Stimulated activated CD8-positive, alpha-beta memory T cell treated with anti-CD3 and anti-CD28 coated beads, Interleukin-12 subunit alpha, Interleukin-12 subunit beta, amount 100 ng/mL, for 4 hours (primary cell): ENCODE measurements around the gene SELENOM.
"Not testable (repeated sequence)": the region's sequence is repeated elsewhere in the genome, so short reads cannot be mapped to it uniquely, and the experiment has no call there.

Source experiments
- DNase-seq: peaks from one replicate; pipeline ENCODE4 v3.0.0-alpha.2; 2020; ENCODE audit warnings: low read depth

SELENOM gene

DNA sequence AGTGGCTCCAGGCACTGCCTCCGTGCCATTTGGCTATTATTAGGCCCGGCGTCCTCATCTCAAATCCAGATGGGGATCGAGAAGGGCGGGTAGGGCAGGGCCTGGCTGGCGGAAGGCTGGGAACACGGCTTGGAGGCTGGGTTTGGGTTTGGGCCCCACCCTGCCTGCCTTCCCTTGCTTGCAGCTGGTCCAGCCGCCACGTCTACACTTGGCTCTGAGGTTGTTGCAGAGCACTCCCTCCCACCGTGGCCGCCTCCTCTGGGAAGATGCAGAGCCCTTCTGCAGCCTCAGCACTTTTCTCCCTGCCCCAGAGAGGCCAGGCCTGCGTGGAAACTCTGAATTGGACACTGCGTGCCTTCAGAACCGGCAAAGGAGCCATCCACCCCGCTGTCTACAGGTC is 31.4 kb downstream of the SELENOM start:
- no peak for DNase-seq

DNA sequence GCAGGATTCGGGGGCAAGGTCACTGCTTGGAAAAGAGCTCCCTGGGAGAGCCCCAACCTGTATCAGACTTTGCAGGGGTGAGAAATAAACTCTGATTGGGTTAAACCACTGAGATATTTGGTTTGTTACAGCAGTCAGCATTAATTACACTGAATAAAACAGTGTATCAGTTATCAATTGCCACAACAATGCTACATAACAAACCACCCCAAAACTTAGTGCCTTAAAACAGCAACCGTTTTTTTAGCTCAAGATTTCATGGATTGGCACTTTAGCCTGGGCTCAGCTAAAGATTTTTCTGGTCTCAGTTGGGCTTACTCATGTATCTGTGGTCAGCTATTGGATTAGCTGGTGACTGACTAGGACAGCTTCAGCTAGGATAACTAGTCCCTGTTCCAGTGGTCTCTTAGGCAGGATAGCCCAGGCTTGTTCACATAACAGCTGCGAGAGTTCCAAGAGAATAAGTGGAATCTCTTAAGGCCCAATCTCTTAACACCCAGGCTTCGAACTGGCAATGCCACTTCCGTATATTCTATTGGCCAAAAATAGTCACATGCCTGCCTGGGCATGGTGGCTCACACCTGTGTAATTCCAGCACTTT is 33.7 kb downstream of the SELENOM start:
- not testable (repeated sequence) for DNase-seq

DNA sequence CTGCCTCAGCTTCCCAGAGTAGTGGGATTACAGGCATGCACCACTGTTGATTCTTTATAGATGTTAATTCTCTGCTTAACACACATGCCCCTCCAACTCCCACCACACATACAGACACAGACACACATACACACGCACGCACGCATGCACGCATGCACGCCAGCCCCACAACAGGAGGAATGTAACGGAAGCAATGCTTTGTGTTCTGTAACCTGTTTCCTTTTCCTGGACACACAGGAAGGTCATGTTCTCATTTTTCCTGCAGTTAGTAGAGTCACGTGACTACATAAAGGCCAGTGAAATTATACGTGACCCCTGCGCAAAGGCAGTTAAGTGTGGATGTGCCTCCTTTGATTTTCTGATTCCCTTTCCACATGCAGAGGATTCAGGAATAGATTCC is 34.2 kb downstream of the SELENOM start:
- DNase-seq, result not testable (repeated sequence)

DNA sequence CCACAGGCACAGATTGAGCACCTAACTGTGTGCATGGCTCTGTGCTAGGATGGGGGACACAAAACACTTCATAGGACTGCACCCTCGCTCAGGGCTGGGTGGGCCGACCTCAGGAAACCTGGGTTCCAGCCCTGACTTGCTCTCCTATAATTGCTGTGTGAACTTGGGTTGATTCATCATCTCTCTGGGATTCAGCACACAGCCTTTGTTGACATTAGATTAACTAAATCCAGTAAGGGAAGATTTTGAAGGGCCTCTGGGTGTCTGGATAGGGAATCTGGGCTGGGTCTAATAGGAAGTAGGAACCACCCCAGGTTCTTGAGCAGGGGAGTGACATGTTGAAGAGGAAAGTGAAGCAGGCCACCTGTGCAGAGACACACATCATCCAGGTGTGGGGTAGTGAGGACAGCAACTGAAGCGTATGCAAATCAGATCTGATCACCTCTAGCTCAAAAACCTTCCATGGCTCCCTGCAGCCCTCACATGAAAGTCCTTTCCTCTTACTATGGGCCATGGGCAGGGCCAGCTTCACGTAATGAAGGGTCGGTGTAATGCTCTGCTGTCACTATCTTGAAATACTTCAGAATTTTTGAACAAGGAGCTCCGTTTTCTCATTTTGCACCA is 37.6 kb downstream of the SELENOM start:
- DNase-seq, result not testable (repeated sequence)

DNA sequence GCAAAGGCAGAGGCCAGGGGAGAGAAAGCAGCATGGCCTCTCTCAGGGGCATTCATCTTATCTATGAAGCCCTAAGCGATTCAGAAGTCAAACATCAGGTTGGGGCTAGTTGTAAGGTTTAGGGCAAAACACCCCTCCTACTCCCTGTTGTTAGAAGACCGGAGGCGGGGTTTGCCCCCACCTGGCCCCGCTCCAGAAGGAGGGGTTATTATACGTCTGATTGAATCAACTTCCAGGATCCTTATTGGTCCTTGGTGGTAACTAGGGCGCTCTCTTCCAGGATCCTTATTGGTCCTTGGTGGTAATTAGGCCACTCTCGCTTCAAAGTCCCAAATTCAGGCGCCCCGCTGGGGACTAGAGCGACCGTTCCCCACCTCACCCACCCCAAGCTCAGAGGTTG is 38.4 kb downstream of the SELENOM start:
- no peak for DNase-seq

DNA sequence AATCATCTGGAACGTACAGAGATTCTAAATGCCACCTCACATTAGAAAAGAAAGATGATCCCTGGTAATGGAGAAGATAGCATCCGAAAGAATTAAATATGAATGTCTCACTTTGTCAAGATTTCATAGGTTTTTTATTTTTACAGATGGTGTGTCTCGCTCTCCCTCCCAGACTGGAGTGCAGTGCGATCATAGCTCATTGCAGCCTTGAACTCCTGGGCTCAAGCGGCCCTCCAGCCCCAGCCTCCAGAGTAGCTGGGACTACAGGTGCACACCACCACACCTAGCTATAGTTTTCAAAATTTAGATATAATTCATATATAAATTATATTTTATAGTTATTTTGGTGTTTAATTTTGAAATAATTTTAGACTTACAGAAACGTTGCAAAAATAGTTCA is 43.0 kb downstream of the SELENOM start:
- no peak for DNase-seq

DNA sequence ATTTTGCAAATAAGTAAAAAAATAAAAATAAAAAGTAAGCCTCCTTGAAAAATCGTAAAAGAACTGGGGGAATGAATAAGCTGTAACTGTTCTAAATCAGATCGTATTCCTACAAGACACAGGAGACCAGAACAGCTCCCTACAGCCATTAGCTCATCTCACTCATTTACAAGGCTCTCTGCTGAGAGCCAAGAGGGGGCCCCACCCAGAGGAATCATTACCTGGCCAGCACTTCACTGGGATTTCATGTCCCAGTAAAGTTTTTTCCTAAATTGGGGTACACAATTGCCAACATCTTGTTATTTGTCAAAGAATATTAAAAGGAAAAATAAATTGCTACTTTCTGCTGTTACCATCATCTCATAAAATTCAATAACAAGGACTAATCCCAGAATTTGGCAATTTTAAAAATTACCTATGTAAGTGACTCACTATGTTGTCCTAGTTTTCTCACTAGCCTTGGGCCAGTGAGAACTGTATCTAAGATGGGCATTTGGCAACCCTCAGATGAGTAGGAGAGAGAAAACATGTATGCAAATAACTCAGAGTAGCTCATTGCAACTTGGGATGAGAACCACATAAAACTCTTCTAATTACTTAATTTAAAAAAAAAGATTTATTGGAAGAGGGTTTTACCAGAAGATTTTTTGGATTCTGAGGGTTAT is 44.7 kb downstream of the SELENOM start:
- no peak for DNase-seq

DNA sequence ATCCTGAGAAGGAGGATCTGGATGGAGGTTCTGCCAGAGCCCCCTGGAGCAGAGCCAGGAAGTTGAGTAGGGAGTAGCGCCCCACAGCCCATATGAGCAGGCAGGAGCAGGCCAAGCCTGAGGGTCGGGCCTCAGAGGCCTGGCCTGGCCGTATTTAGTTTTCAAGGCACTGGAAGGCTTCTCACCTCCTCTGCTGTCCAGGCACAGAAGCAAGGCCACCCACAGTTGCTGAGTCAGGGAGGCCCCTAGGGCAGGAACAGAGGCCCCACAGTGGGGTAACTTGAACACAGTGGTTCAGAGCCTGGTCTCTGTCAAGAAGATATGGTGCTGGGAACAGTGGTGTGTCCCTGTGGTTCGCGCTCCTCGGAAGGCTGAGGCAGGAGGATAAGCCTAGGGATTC is 47.7 kb downstream of the SELENOM start:
- not testable (repeated sequence) for DNase-seq

DNA sequence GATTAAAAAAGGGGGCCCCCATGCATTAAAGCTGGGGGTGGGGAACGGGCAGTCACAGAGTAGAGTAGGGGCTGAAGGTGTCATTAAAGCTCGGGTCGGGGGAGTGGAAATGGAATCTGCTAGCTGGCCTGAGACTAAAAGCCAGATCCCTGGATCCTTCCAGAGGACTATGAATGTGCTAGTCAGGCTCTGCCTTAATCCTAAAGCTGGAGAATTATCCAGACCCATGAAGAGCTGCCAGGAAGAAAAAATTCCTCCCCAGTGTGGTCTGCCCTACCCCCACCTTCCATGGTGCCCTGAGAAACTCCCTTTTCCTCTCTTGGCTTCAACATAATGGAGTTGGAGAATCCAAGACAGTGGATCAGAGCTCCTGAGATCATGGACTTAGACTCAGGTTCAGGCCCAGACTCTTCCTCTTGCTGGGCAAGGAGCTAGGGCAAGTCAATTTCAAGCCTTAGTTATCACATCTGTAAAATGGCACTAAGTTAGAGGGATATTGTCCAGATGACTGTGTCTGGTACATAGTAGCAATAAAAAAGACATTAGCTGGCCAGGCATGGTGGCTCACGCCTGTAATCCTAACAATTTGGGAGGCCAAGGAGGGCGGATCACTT is 50.3 kb downstream of the SELENOM start:
- DNase-seq, result no peak

DNA sequence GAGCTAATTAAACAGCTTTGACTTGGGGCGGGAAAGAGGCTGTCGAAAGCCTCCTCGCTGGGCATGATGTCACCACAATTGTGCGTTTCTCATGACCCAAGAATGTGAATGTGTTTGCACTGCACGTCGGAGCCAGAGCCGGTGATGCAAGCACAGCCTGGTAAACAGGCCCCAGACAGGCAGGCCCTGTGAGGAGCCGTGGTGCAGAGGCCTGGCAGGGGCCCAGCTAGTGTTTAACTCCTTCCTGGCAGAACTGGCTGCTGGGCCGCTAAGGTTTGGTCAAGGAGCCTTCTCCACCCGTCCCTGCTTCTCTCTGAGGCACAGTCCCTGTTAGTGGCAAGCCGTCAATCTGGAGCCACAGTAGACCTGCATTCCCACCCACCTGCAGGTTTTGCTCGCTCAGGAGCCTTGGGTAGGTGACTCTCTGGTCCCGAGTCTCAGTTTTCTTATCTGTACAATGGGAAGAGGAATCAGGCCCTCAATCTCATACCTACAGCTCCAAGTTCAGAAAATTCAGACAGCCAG is 51.7 kb downstream of the SELENOM start:
- DNase-seq, result no peak

DNA sequence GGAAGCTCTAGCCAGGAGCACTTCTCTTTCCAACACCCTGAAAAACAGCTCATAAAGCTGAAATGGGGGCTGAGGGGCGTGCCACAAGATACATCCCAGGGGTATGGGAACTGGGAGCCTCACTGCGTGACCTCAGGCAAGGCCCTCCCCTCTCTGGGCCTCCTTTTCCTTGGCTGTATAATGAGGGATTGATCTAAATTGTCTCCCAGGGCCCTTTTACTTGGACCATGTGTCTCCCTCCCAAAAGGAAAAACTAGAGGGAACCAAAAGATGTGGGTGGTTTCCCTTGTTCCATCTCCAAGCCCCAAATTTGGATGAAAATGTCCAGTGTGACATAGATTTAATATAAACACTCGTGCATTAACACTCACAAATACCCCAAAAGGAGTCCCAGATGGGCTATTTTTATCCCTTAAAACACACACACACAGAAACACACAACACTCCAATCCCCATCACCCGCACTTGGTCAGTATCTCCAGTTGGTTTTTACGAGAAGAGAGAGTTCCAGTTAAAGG is 52.2 kb downstream of the SELENOM start:
- DNase-seq, result no peak
